ENCODE measurements around the gene INIP. TPM values are rescaled to one million over a fixed set of nuclear protein-coding genes. Genes with fewer than 3 reads are reported as not detected.

Gene INIP
- total and polyA plus RNA-seq, 2 donors (not counting 1 experiment from before 2014, with no cell fraction given) = 5.0 to 22.9 TPM

GRCh38 chr9:112728401-112728800, 10.5 kb upstream of the INIP start:
- DNase-seq = no peak

DNA sequence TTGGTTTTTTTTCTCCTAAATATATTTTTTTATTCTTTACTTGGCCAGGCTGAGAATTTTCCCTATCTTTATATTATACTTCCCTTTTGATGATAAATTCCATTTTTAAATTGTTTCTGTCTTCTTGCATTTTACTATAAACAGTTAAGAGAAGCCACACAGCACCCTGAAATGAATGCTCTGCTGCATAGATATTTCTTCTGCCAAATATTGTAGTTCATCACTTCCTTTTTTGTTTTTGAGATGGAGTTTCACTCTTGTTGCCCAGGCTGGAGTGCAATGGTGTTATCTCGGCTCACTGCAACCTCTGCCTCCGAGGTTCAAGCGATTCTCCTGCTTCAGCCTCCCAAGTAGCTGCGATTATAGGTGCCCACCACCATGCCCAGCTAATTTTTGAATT, 8.5 kb upstream of the INIP start:
- Histone ChIP-seq H3K4me2 (replicated peaks; ENCODE audit: low read depth, low read length, poor library complexity, severe bottlenecking) (peak overlapping the region; percentile 45), H3K4me3 (ENCODE audit: control extremely low read depth in 1 of 5, extremely low read depth in 1 of 5, insufficient read depth in 1 of 5, low read depth in 2 of 5, low read length in 4 of 5) (no peak overlapping the region), H2AFZ (ENCODE audit: insufficient read depth, low read depth, low read length, poor library complexity, severe bottlenecking) (peak overlapping the region; percentile 60), H3K79me2 (ENCODE audit: control insufficient read depth, insufficient read depth, low read length) (no peaks in the 10 kb centered on the region), H3K9ac (ENCODE audit: low read length) (no peak overlapping the region), H3K27me3 (replicated peaks in 1 of 4; ENCODE audit: control extremely low read depth in 1 of 4, control insufficient read depth in 3 of 4, insufficient read depth in 4 of 4, low read length in 3 of 4) (no peaks in the 10 kb centered on the region), H3K27ac (ENCODE audit: low read length in 2 of 2) (peak overlapping the region; percentile 4 to 41), H3K4me1 (ENCODE audit: control insufficient read depth in 2 of 2, insufficient read depth in 2 of 2, low read length in 2 of 2) (peaks cover 19 to 21% of the 10 kb centered on the region in 2 donors), H4K20me1 (ENCODE audit: control insufficient read depth, insufficient read depth, low read length, poor library complexity, severe bottlenecking) (no peaks in the 10 kb centered on the region), H3K9me3 (ENCODE audit: control extremely low read depth in 1 of 3, control insufficient read depth in 2 of 3, insufficient read depth in 1 of 3, low read length in 2 of 3) (peaks cover 0 to 3% (median 0%) of the 10 kb centered on the region in 3 donors), H3K36me3 (replicated peaks in 1 of 2; ENCODE audit: control extremely low read depth in 1 of 2, control insufficient read depth in 1 of 2, extremely low read depth in 1 of 2, insufficient read depth in 2 of 2, low read length in 1 of 2) (no peaks in the 10 kb centered on the region)
- intact Hi-C loops (cut with micrococcal nuclease) = no loop called here
- peak; percentile 63 for ATAC-seq (ENCODE audit: low read depth)
- no peaks in the 10 kb centered on the region for H3K27me3 Mint-ChIP-seq
- CTCF ChIA-PET = interaction anchor here (1.0 to 1.1 kb wide), 2 partner anchors 67 to 93 kb away, joined by 3 to 4 read pairs; no protein-coding TSS in a partner anchor
- DNase-seq = peak; percentile 30
- peak overlapping the region; percentile 12 for H3K27ac Mint-ChIP-seq
- H3K4me3 Mint-ChIP-seq = no peak overlapping the region
- no peaks in the 10 kb centered on the region for H3K9me3 Mint-ChIP-seq (ENCODE audit: insufficient read depth)
- peaks cover 23% of the 10 kb centered on the region for H3K4me1 Mint-ChIP-seq
- POLR2A ChIA-PET = interaction anchor here (0.6 to 1.7 kb wide), 2 partner anchors 9 to 17 kb away, joined by 7 to 12 read pairs; partner anchors contain the start of gene INIP
- TF ChIP-seq, protein P1, sequence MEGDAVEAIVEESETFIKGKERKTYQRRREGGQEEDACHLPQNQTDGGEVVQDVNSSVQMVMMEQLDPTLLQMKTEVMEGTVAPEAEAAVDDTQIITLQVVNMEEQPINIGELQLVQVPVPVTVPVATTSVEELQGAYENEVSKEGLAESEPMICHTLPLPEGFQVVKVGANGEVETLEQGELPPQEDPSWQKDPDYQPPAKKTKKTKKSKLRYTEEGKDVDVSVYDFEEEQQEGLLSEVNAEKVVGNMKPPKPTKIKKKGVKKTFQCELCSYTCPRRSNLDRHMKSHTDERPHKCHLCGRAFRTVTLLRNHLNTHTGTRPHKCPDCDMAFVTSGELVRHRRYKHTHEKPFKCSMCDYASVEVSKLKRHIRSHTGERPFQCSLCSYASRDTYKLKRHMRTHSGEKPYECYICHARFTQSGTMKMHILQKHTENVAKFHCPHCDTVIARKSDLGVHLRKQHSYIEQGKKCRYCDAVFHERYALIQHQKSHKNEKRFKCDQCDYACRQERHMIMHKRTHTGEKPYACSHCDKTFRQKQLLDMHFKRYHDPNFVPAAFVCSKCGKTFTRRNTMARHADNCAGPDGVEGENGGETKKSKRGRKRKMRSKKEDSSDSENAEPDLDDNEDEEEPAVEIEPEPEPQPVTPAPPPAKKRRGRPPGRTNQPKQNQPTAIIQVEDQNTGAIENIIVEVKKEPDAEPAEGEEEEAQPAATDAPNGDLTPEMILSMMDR (IDR thresholded peaks at IDR 0.05) = no peak
- TF ChIP-seq EZH2 (IDR thresholded peaks at IDR 0.05; ENCODE audit: borderline replicate concordance, insufficient read depth, low read depth, low read length, poor library complexity, severe bottlenecking) = no peak
- 100% methylated on average over 1 of the region's 4 CpGs for WGBS (ENCODE audit: insufficient coverage)

More at GRCh38 chr9:112728401-112728800, 10.5 kb upstream of the INIP start:
- H3K27me3 ChIP-seq (replicated peaks in 1 of 4; ENCODE audit: control extremely low read depth in 1 of 4, control insufficient read depth in 3 of 4, insufficient read depth in 4 of 4, low read length in 3 of 4) = no peaks in the 10 kb centered on the region
- no peak for ATAC-seq (ENCODE audit: low read depth)
- H3K4me2 ChIP-seq (replicated peaks; ENCODE audit: low read depth, low read length, poor library complexity, severe bottlenecking) = no peak overlapping the region
- no CpG with 5 or more reads among the region's 2 CpGs for WGBS (ENCODE audit: insufficient coverage)
- TF ChIP-seq EZH2 (IDR thresholded peaks at IDR 0.05; ENCODE audit: borderline replicate concordance, insufficient read depth, low read depth, low read length, poor library complexity, severe bottlenecking) = no peak
- TF ChIP-seq, protein P1 (IDR thresholded peaks at IDR 0.05) = no peak
- Mint-ChIP-seq H3K4me3 (no peak overlapping the region), H3K9me3 (ENCODE audit: insufficient read depth) (no peaks in the 10 kb centered on the region), H3K27me3 (peaks cover 3% of the 10 kb centered on the region), H3K27ac (no peak overlapping the region), H3K4me1 (peaks cover 23% of the 10 kb centered on the region)
- H3K79me2 ChIP-seq (ENCODE audit: control insufficient read depth, insufficient read depth, low read length) = no peaks in the 10 kb centered on the region
- no peak overlapping the region for H3K27ac ChIP-seq (ENCODE audit: low read length in 2 of 2)
- no peaks in the 10 kb centered on the region for H3K36me3 ChIP-seq (replicated peaks in 1 of 2; ENCODE audit: control extremely low read depth in 1 of 2, control insufficient read depth in 1 of 2, extremely low read depth in 1 of 2, insufficient read depth in 2 of 2, low read length in 1 of 2)
- H2AFZ ChIP-seq (ENCODE audit: insufficient read depth, low read depth, low read length, poor library complexity, severe bottlenecking) = no peak overlapping the region
- intact Hi-C loops (cut with micrococcal nuclease) = no loop called here
- CTCF ChIA-PET = interaction anchor here (0.7 kb wide), 1 partner anchor 728 kb away, joined by 3 read pairs; no protein-coding TSS in a partner anchor
- H3K9ac ChIP-seq (ENCODE audit: low read length) = no peak overlapping the region
- peaks cover 0 to 3% (median 0%) of the 10 kb centered on the region in 3 donors for H3K9me3 ChIP-seq (ENCODE audit: control extremely low read depth in 1 of 3, control insufficient read depth in 2 of 3, insufficient read depth in 1 of 3, low read length in 2 of 3)
- POLR2A ChIA-PET = no interaction called here
- no peaks in the 10 kb centered on the region for H4K20me1 ChIP-seq (ENCODE audit: control insufficient read depth, insufficient read depth, low read length, poor library complexity, severe bottlenecking)
- H3K4me3 ChIP-seq (ENCODE audit: control extremely low read depth in 1 of 5, extremely low read depth in 1 of 5, insufficient read depth in 1 of 5, low read depth in 2 of 5, low read length in 4 of 5) = no peak overlapping the region
- peaks cover 19 to 21% of the 10 kb centered on the region in 2 donors for H3K4me1 ChIP-seq (ENCODE audit: control insufficient read depth in 2 of 2, insufficient read depth in 2 of 2, low read length in 2 of 2)

All from B cell (primary cell).